ENCODE data around the gene PEDS1. TPM values are rescaled to one million over a fixed set of nuclear protein-coding genes. Genes with fewer than 3 reads are reported as not detected.
"Not testable (repeated sequence)": the region's sequence is repeated elsewhere in the genome, so short reads cannot be mapped to it uniquely, and the experiment has no call there.

The PEDS1 gene
- total and polyA plus RNA-seq, 2 experiments from 2014 or later: 53.9 to 55.7 TPM

DNA sequence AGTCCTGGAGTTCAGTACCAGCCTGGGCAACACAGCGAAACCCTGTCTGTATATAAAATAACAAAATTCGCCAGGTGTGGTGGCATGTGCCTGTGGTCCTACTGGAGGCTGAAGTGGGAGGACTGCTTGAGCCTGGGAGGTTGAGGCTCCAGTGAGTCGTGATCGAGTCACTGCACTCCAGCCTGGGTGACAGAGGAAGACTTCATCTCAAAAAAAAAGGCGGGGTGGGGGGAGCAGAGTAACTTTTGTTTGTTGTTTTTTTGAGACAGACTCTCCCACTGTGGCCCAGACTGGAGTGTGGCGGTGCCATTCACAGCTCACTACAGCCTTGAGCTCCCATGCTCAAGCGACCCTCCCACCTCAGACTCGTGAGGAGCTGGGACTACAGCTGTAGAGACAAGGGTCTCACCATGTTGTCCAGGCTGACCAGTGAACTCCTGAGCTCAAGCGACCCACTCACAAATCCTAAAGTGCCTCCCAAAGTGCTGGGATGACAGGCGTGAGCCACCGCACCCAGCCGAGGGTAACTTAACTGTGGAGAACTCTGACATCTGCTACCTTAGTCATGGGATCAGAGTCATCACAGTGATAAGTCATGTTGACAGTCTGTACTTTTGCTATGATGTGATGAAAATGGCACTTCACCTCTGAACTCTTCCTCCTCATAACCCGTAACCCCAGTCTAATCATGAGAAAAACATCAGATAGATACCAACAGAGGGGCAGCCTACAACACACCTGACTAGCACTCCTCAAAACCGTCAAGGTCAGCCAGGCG is 16.5 kb downstream of the PEDS1 start:
- Histone ChIP-seq H2AFZ (no peak overlapping the region), H3K9ac (no peak overlapping the region), H3K4me1 (ENCODE audit: insufficient read depth) (peaks cover 21% of the 10 kb centered on the region), H3K27ac (peak overlapping the region; percentile 57), H3K27me3 (replicated peaks; ENCODE audit: insufficient read depth) (no peaks in the 10 kb centered on the region), H3K4me2 (ENCODE audit: unreplicated experiment) (no peak overlapping the region), H3K9me2 (ENCODE audit: insufficient read depth) (no peaks in the 10 kb centered on the region), H3K36me3 (ENCODE audit: low read depth) (peaks cover 8% of the 10 kb centered on the region), H3K4me3 (no peak overlapping the region), H3K9me3 (ENCODE audit: low read depth) (no peaks in the 10 kb centered on the region), H3K79me2 (ENCODE audit: insufficient read depth) (peaks cover 100% of the 10 kb centered on the region), H4K20me1 (ENCODE audit: insufficient read depth) (no peaks in the 10 kb centered on the region), H3F3A (ENCODE audit: insufficient read depth) (no peaks in the 10 kb centered on the region)
- in situ Hi-C loops (cut with MboI): no loop called here
- TF ChIP-seq EZH2 (IDR thresholded peaks at IDR 0.05; ENCODE audit: insufficient read depth, poor library complexity, severe bottlenecking) (no peak), EZH2phosphoT487 (IDR thresholded peaks at IDR 0.05; ENCODE audit: insufficient read depth, low read depth) (no peak)
- DNase-seq: peak; percentile 55
- WGBS, 2 experiments (ENCODE audit: low coverage in 1 of 2, low lambda C conversion rate in 2 of 2, missing lambda C conversion rate in 2 of 2): 80 to 85% methylated on average over 15 of the region's 15 CpGs

DNA sequence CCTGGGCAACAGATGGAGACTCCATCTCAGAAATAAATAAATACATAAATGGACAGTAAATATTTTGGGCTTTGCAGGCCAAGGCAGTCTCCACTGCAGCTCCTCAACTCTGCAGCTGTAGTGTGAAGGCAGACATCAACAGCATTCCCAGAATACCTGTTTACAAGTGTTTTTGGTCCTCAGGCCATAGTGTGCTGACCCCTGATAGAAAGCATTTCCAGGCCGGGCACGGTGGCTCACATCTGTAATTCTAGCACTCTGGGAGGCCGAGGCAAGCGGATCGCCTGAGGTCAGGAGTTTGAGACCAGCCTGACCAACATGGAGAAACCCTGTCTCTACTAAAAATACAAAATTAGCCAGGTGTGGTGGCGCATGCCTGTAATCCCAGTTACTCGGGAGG is 18.4 kb downstream of the PEDS1 start:
- H3K79me2 ChIP-seq (ENCODE audit: insufficient read depth): peaks cover 96% of the 10 kb centered on the region
- H3K27ac ChIP-seq; H2AFZ ChIP-seq; H4K20me1 ChIP-seq (ENCODE audit: insufficient read depth); in situ Hi-C loops (cut with MboI); H3K9me2 ChIP-seq (ENCODE audit: insufficient read depth); H3K27me3 ChIP-seq (replicated peaks; ENCODE audit: insufficient read depth); H3K4me2 ChIP-seq (ENCODE audit: unreplicated experiment); H3K9me3 ChIP-seq (ENCODE audit: low read depth); DNase-seq; H3K9ac ChIP-seq; H3K36me3 ChIP-seq (ENCODE audit: low read depth); H3K4me3 ChIP-seq: not testable (repeated sequence)
- peaks cover 22% of the 10 kb centered on the region for H3K4me1 ChIP-seq (ENCODE audit: insufficient read depth)
- 92 to 94% methylated on average over 7 of the region's 7 CpGs for WGBS, 2 experiments (ENCODE audit: low coverage in 1 of 2, low lambda C conversion rate in 2 of 2, missing lambda C conversion rate in 2 of 2)
- peaks cover 12% of the 10 kb centered on the region; the same call in 1 of the 2 replicates for H3F3A ChIP-seq (ENCODE audit: insufficient read depth)

DNA sequence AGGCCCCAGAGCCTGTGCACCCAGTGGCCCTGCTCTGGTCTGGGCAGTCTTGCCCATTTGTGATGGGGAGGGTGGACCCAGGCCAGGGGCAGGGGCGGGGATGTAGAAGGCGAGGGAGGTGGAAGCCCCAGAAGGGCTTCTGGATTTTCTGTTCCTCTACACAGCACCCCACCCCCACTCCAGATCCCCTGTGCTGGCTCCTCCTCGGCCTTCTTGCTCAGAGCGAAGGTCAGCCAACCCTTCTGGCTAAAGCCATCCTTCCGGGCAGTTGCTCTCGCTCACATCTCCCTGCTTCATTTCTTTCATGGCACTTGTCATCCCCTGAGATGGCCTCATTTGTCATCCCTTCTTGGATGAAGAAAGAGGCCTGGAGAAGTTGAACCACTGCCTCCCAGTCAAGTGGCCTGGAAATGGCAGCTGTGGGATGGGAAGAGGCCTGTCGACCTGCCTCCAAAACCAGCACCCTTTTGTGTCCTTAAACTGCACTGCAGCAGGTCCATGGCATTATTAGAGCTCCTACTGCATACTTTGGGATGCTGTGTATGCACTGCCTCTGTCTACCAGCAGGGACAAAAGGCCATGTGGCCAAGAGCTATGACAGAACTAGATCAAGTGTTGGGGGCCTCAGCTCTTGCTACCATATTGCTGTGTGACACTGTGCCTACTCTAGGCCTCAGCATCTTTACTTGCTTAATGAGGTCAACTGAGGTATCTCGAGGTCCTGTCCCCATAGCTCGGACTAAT is 19.9 kb downstream of the PEDS1 start:
- H4K20me1 ChIP-seq (ENCODE audit: insufficient read depth): peaks cover 6% of the 10 kb centered on the region; the same call in 1 of the 2 replicates
- no peak overlapping the region for H3K4me3 ChIP-seq
- H3K9me3 ChIP-seq (ENCODE audit: low read depth): no peaks in the 10 kb centered on the region
- H2AFZ ChIP-seq: no peak overlapping the region
- H3K9me2 ChIP-seq (ENCODE audit: insufficient read depth): no peaks in the 10 kb centered on the region
- 80 to 83% methylated on average over 7 to 9 of the region's 9 CpGs for WGBS, 2 experiments (ENCODE audit: low coverage in 1 of 2, low lambda C conversion rate in 2 of 2, missing lambda C conversion rate in 2 of 2)
- H3K79me2 ChIP-seq (ENCODE audit: insufficient read depth): peaks cover 87% of the 10 kb centered on the region
- H3F3A ChIP-seq (ENCODE audit: insufficient read depth): peaks cover 15% of the 10 kb centered on the region; the same call in 1 of the 2 replicates
- no peak for DNase-seq
- in situ Hi-C loops (cut with MboI): no loop called here
- no peak overlapping the region for H3K9ac ChIP-seq
- peaks cover 23% of the 10 kb centered on the region for H3K4me1 ChIP-seq (ENCODE audit: insufficient read depth)
- H3K36me3 ChIP-seq (ENCODE audit: low read depth): peaks cover 14% of the 10 kb centered on the region
- TF ChIP-seq EZH2 (IDR thresholded peaks at IDR 0.05; ENCODE audit: insufficient read depth, poor library complexity, severe bottlenecking): no peak
- TF ChIP-seq EZH2phosphoT487 (IDR thresholded peaks at IDR 0.05; ENCODE audit: insufficient read depth, low read depth): no peak
- H3K27me3 ChIP-seq (replicated peaks; ENCODE audit: insufficient read depth): no peaks in the 10 kb centered on the region
- no peak overlapping the region for H3K4me2 ChIP-seq (ENCODE audit: unreplicated experiment)
- H3K27ac ChIP-seq: no peak overlapping the region

DNA sequence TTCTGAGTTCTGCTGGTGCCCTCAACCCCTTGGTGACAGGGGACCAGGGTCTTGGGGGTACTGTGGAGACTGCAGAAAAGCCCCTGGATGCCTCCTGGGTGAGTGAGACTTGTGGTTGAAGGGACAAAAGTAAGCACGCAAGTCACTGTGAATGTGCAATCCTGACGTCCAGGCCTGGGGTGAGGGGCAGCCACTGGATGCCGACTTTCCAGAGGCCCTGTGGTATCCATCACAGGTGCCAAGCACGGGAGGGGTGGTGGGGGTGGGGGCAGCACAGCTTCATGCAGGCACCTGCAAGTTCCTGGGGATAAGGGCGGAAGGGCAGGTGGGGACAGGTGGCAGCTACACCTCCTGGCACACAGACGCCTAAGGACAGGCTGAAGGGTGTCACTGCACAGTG is 20.5 kb downstream of the PEDS1 start:
- Histone ChIP-seq H3K9me3 (ENCODE audit: low read depth) (no peaks in the 10 kb centered on the region), H3K4me1 (ENCODE audit: insufficient read depth) (peaks cover 22% of the 10 kb centered on the region), H3K36me3 (ENCODE audit: low read depth) (peaks cover 14% of the 10 kb centered on the region), H2AFZ (no peak overlapping the region), H4K20me1 (ENCODE audit: insufficient read depth) (peaks cover 6% of the 10 kb centered on the region; the same call in 1 of the 2 replicates), H3K4me2 (ENCODE audit: unreplicated experiment) (no peak overlapping the region), H3K27me3 (replicated peaks; ENCODE audit: insufficient read depth) (no peaks in the 10 kb centered on the region), H3K27ac (no peak overlapping the region), H3K4me3 (no peak overlapping the region), H3F3A (ENCODE audit: insufficient read depth) (peaks cover 15% of the 10 kb centered on the region; the same call in 1 of the 2 replicates), H3K79me2 (ENCODE audit: insufficient read depth) (peaks cover 81% of the 10 kb centered on the region), H3K9ac (no peak overlapping the region), H3K9me2 (ENCODE audit: insufficient read depth) (no peaks in the 10 kb centered on the region)
- WGBS, 2 experiments (ENCODE audit: low coverage in 1 of 2, low lambda C conversion rate in 2 of 2, missing lambda C conversion rate in 2 of 2): 78% methylated on average over 5 to 6 of the region's 6 CpGs
- no peak for DNase-seq
- in situ Hi-C loops (cut with MboI): no loop called here
- TF ChIP-seq EZH2phosphoT487 (IDR thresholded peaks at IDR 0.05; ENCODE audit: insufficient read depth, low read depth): no peak
- TF ChIP-seq EZH2 (IDR thresholded peaks at IDR 0.05; ENCODE audit: insufficient read depth, poor library complexity, severe bottlenecking): no peak
